ENCODE results near the gene IL17B. TPM values are rescaled to one million over a fixed set of nuclear protein-coding genes. Genes with fewer than 3 reads are reported as not detected.

IL17B gene
- total RNA-seq, 2 donors from 2014 or later: 9.3 TPM; not detected in 1

DNA sequence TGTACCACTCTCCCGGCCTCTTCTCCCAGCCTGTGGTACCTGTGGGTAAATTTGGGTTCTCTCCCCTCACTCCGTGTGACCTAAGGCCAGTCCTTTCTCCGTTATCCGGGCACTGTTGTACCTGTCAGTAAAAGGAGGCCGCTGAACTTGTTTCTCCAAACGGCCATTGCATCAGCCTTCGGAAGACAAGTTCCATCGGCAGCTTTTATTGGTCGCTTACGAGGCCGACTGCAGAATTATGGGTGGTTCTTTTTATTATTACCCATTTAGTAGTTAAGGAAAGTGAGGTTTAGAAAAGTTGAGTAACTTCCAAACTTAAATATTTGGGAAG lies 33.2 kb downstream of the IL17B start:
- whole genome bisulfite sequencing: 1% methylated on average over 11 of the region's 11 CpGs
- TF ChIP-seq POLR2AphosphoS5 (IDR thresholded peaks at IDR 0.05) (no peak), POLR2A (IDR thresholded peaks at IDR 0.05) (no peak), CTCF (IDR thresholded peaks at IDR 0.05) (no peak)
- Histone ChIP-seq H3K9me3 (no peaks in the 10 kb centered on the region), H3K36me3 (peaks cover under 1 to 18% of the 10 kb centered on the region in 2 donors), H3K4me1 (replicated peaks) (no peaks in the 10 kb centered on the region), H3K4me3 (peak overlapping the region; percentile 46 to 69), H3K27ac (peak overlapping the region; percentile 53 to 65), H3K27me3 (replicated peaks; ENCODE audit: insufficient read depth) (no peaks in the 10 kb centered on the region)
- intact Hi-C loops (cut with DNase I): no loop called here
- DNase-seq (ENCODE audit: low spot score): no peak

DNA sequence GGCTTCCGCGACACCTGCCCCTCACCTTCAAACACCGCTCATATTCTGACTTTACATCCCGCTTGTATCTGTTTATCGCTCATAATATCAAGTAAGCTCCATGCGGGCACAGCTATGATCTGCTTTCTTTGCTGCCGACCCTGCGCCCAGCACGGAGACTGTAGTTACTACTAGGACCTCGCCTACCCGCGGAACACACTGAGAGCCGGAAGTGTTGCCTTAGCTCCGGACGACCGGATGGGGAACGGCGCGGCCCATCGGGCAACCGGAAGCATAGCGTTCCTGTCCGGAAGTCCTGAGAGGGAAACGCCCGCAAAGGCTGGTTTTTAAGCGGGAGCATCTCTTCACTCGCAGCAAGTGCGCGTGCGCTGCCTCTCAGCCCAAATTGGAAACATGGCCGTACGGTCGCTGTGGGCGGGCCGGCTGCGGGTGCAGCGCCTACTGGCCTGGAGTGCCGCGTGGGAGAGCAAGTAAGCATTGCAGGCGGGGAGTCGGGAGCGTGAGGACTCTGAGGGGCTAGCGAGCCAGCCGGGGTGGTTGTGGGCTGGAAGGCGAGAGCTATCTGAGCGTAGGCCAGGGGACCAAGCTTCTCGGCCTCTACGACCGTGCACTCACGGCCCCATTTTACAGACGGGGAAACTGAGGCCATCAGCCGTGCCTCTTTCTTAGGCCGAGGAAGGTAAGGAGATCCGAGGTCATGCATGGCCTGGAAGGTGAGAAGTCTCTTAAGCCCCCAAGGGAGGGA lies 33.8 kb downstream of the IL17B start, which contains the start of gene GRPEL2:
GRPEL2 (plus strand) TSS at position 353 of the 745 bp plus-strand sequence; CDS start at position 394, 41 bp downstream.
- Histone ChIP-seq H3K27ac (peak within 1 kb of the TSS; percentile 53 to 65), H3K9me3 (no peaks in the 10 kb centered on the region), H3K4me1 (replicated peaks) (no peaks in the 10 kb centered on the region), H3K36me3 (peaks cover 0 to 18% of the 10 kb centered on the region in 2 donors), H3K4me3 (peak within 1 kb of the TSS; percentile 46 to 69), H3K27me3 (replicated peaks; ENCODE audit: insufficient read depth) (no peaks in the 10 kb centered on the region)
- peak; percentile 92 for DNase-seq (ENCODE audit: low spot score)
- WGBS: under 1% methylated on average over 54 of the region's 54 CpGs
- intact Hi-C loops (cut with DNase I): no loop called here
- TF ChIP-seq POLR2A (IDR thresholded peaks at IDR 0.05) (peak; percentile 57), CTCF (IDR thresholded peaks at IDR 0.05) (peak in 1 of 4 experiments; percentile 8), POLR2AphosphoS5 (IDR thresholded peaks at IDR 0.05) (peak; percentile 96)

DNA sequence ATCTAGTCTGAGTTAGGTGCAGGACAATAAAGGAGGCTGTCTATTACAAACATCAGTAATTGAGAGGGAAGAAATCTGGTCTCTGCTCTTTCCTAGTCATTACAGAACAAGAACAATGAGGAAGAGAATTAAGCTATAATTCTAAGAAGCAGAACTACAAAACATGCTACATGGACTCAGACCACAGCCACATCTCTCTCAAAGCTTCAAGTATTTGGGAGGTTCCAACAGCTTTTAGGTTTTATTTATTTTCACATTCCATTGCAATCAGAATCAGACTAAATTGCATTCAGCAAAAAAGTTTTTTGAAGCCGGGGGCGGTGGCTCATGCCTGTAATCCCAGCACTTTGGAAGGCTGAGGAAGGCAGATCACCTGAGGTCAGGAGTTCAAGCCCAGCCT lies 34.9 kb downstream of the IL17B start:
- Histone ChIP-seq H3K27ac (no peak overlapping the region), H3K36me3 (peaks cover 0 to 8% of the 10 kb centered on the region in 2 donors), H3K27me3 (replicated peaks; ENCODE audit: insufficient read depth) (no peaks in the 10 kb centered on the region), H3K4me3 (no peak overlapping the region), H3K4me1 (replicated peaks) (no peaks in the 10 kb centered on the region), H3K9me3 (no peaks in the 10 kb centered on the region)
- DNase-seq (ENCODE audit: low spot score): no peak
- TF ChIP-seq POLR2AphosphoS5 (IDR thresholded peaks at IDR 0.05) (no peak), CTCF (IDR thresholded peaks at IDR 0.05) (no peak), POLR2A (IDR thresholded peaks at IDR 0.05) (no peak)
- intact Hi-C loops (cut with DNase I): no loop called here
- WGBS: 93% methylated on average over 2 of the region's 2 CpGs

DNA sequence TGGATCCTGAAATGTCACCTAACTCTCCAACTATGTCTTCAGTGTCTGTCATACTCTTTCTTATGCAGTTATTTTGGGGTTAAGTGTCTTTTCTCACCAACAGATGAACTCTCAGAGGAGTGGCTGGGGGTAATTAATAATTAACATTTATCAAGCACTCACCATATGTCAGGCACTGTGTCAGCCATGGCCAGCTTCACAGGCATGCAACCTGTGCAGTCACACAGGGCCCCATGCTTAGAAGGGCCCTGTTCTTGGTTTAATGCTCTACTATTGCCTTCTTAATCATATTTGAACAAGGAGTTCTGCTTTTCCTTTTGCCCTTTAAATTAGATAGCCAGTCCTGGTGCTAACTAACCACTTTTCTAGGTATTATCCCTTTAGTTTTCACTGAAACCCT lies 37.2 kb downstream of the IL17B start:
- H3K36me3 ChIP-seq: no peaks in the 10 kb centered on the region
- no peaks in the 10 kb centered on the region for H3K4me1 ChIP-seq (replicated peaks)
- TF ChIP-seq POLR2A (IDR thresholded peaks at IDR 0.05) (no peak), POLR2AphosphoS5 (IDR thresholded peaks at IDR 0.05) (no peak), CTCF (IDR thresholded peaks at IDR 0.05) (no peak)
- H3K4me3 ChIP-seq: no peak overlapping the region
- no peak overlapping the region for H3K27ac ChIP-seq
- intact Hi-C loops (cut with DNase I): no loop called here
- H3K27me3 ChIP-seq (replicated peaks; ENCODE audit: insufficient read depth): no peaks in the 10 kb centered on the region
- DNase-seq (ENCODE audit: low spot score): no peak
- no peaks in the 10 kb centered on the region for H3K9me3 ChIP-seq

- no peak for DNase-seq (ENCODE audit: low spot score)
- H3K4me1 ChIP-seq (replicated peaks): no peaks in the 10 kb centered on the region
- H3K27ac ChIP-seq: no peak overlapping the region
- no peaks in the 10 kb centered on the region for H3K36me3 ChIP-seq
- intact Hi-C loops (cut with DNase I): no loop called here
- H3K9me3 ChIP-seq: no peaks in the 10 kb centered on the region
- H3K4me3 ChIP-seq: no peak overlapping the region
- WGBS: 76% methylated on average over 1 of the region's 1 CpG
- H3K27me3 ChIP-seq (replicated peaks; ENCODE audit: insufficient read depth): no peaks in the 10 kb centered on the region
- TF ChIP-seq POLR2AphosphoS5 (IDR thresholded peaks at IDR 0.05) (no peak), POLR2A (IDR thresholded peaks at IDR 0.05) (no peak), CTCF (IDR thresholded peaks at IDR 0.05) (no peak)
These were observed 38.2 kb downstream of the IL17B start for GRCh38 chr5:149340920-149341319.
